HG02759 (cell line): ENCODE results near the gene NBPF3.
A peak's percentile ranks its signal among the peaks of the same experiment; 100 is the strongest.

ENCODE experiments used
- ATAC-seq: cut with Tn5 transposase; IDR thresholded peaks from one replicate; pipeline ENCODE4 v1.9.1; 2021; ENCODE audit warnings: mild to moderate bottlenecking, moderate library complexity; ENCODE audit not compliant: unreplicated experiment

NBPF3 gene

DNA sequence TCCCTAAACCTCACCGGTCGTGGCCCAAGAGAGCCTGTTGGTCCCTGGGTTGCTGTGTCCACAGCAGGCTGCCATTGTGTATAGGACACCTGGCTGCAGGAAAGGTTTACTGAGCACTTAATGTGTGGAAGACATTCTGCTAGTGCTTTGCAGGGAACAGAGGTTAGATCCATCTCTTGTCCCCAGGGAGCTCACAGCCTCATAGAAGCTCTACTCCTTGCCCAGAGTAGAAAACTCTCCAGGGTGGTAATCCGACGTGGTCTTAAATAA lies 52.4 kb downstream of the NBPF3 start:
- no peak for ATAC-seq

GRCh38 chr1:21494196-21494595 lies 54.3 kb downstream of the NBPF3 start:
- no peak for ATAC-seq

DNA sequence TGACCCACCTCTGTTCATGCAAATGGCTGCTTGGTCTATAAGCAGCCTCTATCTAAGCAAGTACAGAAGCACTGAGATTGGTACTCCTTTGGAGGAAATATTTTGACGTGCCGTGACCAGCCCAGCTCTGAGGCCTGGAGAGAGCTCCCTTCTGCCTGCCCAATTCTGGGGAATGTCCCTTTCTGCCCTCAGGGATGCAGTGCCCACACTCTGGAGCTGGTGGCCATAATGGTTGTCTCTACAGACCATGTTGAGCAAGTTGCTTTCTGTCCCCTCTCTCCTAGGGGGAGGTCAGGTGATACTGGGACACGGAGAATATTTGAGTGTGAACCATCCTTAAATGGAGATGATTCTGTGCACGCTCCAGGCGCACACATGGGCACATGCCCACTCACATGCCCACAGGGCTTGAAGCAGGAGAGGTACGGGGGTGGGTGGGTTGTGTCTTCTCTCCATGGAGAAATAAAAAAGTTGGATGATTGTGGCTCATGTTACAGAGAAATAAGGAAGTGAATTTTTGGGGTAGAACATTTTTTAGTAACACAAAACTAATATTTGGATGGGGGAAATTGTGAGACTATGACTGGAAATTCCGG lies 55.4 kb downstream of the NBPF3 start:
- ATAC-seq: no peak

DNA sequence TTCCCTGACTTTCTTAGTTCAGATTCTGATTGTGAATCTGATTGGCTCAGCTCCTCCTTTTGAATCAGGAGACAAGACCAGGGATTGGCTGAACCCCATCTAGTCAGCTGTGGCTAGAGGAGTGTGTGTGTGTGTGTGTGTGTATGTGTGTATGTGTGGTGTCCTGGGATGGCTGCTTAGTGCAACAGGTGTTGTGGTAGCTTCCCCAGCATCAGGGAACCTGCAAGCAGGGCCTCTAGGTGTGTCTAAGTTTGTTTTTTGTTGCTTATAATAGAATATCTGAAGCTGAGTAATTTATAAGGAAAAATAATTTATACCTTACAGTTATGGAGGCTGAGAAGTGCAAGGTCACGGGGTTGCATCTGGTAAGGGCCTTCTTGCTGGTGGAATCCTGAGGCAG lies 56.1 kb downstream of the NBPF3 start:
- ATAC-seq: no peak

DNA sequence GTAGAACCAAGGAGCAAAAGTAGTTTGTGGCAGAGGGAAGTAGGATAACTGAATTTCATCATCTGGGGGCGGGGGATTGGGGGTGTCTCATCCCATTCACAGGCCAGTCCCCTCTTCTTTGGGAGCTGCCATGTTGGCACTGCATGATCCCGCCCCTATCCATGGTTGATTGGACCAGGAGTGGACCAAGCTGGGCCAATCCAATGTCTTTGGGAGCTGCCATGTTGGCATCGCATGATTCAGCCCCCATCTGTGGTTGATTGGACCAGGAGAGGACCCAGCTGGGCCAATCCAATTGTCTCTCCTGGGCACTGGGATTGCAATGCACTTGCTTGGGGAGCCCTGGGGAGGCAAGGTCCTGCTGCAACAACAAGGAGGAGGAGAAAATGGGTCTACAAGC lies 56.9 kb downstream of the NBPF3 start:
- ATAC-seq: no peak

DNA sequence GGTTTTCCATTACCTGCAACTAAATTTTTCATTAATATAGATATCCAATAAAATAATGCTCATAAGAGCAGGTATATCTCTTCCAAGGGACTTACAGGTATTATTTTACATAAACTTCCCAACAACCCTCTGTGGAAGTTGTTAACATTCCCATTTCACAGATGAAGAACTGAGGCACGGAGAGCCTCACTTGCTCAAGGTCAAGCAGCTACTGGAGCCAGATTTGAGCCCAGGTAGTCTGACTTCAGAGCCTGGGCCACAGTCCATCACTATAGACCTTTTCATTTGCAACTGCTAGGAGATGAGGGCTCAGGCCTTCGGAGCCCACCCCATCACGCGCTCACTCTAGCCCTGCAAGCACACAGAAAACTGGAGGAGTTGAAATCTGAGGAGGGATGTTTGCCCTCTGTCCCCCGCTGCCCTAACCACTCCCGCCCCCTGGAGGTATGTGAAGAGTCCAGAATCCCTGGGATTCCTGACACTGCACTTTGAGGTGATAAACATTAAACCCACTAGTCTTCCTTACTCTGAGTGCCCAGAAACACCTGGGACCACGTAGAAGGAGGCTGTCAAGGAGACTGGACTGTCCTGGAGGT lies 57.6 kb downstream of the NBPF3 start:
- ATAC-seq: no peak

- ATAC-seq: no peak
Measured at GRCh38 chr1:21499283-21499950, 59.5 kb downstream of the NBPF3 start.

- ATAC-seq: no peak
Measured at GRCh38 chr1:21503706-21504377, 63.9 kb downstream of the NBPF3 start.

DNA sequence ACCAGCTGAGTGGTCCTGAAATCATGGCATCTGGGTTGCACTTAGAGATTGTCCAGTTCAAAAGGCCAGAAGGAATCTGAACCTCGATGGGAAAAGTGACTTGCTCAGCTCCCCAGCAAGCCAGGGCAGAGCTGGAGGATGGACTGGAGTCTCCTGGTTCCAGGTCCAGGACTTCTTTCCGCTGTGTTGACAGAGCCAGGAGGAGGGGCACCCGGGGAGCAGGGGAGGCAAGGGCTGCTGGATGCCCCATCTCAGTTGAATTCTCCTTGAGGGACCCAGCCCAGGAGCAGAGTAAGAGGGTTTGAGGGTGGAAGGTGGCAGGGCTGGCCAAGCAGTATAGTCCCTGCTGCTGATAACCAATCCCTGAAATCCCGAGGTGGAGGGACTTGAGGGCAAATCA lies 66.9 kb downstream of the NBPF3 start:
- no peak for ATAC-seq

DNA sequence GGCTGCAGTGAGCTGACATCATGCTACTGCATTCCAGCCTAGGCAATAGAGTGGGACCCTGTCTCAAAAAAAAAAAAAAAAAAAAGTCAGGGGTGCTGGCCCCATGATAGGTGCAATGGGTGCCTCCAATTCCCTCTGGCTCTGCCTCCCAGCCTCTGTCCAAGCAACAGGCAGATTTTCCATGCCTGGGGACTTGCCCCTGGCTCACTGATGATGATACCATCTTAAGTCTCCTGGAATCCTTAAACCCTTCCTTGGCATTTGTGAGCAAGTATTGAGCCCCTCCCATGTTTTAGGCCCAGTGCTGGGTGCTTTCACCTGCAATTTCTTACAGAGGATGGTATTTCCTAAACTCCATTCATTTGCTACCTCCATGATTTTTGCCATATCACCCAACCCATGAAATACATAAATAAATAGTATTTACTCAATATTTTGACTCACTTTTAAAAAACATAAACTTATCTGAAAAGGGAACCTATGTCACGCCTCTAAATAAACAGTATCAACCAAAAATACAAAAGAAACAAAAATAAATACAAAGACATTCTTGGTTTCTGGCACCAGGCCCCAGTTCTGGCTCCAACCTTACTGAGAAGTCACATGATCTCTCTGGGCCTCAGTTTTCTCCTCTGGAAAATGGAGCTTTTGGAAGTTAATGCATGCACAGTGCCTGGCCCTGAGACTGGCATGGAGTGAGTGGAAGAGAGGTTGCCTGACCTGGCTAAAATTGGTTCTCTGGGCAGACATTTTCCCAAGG lies 67.8 kb downstream of the NBPF3 start:
- ATAC-seq: no peak

GRCh38 chr1:21508580-21509350 lies 68.8 kb downstream of the NBPF3 start:
- ATAC-seq: no peak

GRCh38 chr1:21509351-21510112 lies 69.6 kb downstream of the NBPF3 start, which contains the start of gene ALPL:
ALPL (plus strand) TSS chr1:21509423; CDS start chr1:21554082, 44,659 bp downstream.
- no peak for ATAC-seq

GRCh38 chr1:21510113-21510493 lies 70.2 kb downstream of the NBPF3 start:
- ATAC-seq: no peak

DNA sequence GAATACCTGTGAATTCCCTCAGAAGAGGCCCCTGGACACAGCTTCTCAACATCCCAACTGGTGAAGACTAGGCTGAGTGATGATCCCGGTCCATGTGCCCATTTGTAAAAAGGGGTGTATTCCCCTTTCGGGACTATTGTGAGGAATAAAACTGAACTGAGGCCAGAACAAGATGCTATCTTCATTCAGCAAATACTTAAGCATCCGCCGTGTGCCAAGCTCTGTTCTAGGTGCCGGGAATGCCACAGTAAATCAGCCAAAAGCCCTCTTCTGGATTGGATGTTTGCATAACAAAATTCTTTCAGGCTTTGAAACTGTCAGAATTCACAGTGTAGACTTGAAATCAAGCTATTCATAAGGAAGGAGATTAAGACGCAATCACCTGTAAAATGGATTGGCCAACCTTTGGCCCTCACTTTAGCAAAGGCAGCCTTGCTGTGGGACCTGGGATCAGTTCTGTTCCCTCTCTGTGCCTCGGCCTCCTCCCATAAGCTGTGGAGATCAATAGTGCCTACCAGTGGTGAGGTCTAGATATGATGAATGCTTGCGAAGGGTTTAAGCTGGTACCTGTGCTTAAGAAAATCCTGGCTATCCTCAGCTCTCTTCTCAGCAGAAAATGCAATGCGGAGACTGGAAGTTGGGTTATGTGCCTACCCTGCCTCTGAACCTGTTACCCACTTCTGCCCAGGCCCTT lies 71.1 kb downstream of the NBPF3 start:
- no peak for ATAC-seq

DNA sequence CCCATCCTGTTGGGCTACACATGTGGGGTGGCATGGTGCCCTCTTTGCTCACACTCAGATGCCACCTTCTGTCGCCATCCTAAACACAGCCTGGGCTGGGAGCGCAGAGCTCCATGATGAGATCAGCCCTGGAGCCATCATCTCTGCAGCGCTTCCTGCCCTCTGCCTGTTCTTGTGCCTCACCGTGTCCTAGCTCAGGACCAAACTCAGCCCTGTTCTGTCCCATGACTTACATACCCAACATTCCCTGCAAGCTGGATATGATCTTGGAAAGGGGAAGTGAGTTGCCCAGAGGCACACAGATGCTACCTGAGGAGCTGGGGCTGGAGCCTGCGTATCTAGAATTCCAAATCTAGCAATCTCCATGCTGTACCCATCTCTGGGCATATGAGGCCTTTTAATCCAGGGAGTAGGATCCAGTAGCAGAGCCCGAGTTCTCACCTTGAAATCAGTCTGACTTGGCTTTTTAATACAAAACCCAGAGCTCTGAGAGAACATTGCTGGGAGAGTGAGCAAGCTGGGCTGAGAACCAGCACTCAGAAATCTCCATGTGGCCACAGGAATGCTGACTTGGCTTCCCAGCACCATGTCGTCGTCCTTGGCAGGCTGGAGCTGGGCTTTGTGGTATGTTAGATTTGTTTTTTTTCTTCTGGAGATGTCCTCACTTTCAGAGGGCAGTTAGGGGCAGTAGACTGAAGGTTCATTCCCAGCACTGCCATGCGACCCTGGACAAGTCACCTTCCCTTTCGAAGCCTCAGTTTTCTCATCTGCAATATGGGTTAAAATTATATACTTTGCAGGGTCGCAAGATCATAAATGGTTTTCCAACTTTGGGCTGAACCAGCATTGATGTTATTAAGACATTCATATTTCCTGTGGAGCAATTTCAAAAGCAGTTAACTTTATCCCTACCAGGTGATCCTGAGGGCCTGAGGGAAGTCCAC lies 71.9 kb downstream of the NBPF3 start:
- ATAC-seq: no peak

- peak; percentile 70 for ATAC-seq
Measured at GRCh38 chr1:21514245-21514644, 74.3 kb downstream of the NBPF3 start.

- ATAC-seq: no peak
Measured at GRCh38 chr1:21517161-21517589, 77.2 kb downstream of the NBPF3 start.
